SKM-1 treated with dmso at 0.1 percent for 144 hours (cell line): Measurements from ENCODE around the gene WWP2.

Source experiments
- DNase-seq: peaks from one replicate; lab custom pipeline; 2025; ENCODE audit not compliant: unreplicated experiment; lab: John Stamatoyannopoulos, UW

The WWP2 gene

DNA sequence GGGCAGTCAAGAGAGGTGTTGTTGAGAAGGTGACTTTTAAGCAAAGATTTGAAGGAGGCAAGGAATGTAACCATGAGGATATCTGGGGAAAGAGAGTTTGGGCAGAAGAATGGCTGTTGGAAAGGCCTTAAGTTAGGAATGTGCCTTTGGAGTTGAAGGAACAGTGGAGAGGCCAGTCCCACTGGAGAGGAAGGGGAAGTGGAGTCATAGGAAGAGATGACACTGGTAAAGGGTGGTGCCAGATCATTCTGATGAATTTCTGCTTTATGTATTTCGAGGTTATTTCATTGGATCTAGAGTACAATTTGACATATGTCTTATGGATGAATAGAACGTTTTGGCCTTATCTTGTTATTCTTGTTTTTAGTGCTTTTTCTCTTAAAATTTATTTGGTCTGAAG, 93.5 kb downstream of the WWP2 start:
- DNase-seq: no peak

DNA sequence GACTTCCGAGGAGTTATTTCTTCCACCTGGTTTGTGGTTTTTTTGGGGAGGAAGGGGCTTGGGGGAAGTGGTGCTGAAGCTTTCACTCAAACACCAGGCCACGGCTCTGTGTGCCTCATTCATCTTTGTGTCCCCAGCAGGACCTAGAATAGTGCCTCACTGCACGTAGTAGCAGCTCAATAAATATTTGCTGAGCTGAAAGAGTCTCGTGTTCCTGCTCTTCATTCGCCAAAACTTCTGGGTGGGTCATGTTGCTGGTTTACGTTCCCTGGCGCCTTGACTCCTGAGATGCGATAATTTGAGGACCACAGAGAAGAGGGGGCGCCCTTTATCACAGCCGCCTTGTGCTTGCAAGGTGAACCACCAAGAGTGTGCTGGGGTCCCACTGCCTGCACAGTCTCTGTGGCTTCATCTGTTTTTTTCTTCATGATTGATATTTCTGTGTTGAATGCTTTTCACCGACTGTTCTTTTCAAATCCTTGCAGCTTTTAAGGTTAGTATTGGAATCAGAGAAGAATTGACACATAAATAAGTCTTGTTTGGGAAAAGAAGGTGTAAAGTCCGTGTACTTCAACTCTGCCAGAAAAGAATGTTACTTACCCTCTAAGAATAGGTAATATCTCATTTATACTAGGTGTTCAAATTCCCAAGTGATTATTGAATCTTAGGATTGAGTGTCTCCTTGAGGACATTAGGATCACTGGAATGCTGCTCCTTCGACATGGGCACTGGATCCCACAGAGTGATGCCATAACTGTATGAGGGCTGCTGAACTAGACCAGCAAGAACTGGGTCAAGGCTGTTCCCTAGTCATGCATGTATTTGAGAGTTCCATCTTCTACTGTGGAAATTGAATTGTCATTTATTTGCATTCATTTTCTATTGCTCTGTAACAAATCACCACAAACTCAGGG, 96.3 kb downstream of the WWP2 start:
- DNase-seq: no peak

DNA sequence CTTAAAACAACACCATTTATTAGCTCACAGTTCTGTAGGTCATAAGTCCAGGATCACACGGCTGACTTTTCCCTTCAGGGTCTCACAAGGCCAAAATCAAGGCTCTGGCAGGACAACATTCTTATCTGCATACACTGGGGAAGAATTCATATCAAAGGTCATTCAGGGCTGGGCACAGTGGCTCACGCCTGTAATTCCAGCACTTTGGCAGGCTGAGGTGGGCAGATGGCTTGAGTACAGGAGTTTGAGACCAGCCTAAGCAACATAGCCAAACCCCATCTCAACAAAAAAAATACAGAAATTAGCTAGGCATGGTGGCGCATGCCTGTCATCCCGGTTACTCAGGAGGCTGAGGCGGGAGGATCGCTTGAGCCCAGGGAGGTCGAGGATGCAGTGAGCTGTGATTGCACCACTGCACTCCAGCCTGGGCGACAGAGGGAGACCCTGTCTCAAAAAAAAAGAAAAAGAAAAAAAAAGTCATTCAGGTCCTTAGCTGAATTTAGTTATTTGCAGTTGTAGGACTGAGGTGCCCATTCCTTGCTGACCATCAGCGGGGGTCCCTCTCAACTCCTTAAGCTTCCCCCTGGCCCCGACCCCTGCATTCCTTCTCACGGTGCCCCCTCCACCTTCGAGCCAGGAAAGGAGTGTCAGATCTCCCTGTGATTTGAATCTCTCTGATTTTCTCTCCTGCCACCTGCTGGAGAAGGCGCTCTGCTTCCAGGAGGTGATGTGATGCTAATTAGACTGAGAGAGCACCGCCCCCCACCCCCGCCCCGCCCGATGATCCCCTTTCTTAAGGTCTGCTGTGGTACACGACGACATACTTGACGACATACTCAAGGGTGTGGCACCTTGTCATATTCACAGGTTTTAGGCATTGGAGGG, 97.2 kb downstream of the WWP2 start:
- DNase-seq: no peak

DNA sequence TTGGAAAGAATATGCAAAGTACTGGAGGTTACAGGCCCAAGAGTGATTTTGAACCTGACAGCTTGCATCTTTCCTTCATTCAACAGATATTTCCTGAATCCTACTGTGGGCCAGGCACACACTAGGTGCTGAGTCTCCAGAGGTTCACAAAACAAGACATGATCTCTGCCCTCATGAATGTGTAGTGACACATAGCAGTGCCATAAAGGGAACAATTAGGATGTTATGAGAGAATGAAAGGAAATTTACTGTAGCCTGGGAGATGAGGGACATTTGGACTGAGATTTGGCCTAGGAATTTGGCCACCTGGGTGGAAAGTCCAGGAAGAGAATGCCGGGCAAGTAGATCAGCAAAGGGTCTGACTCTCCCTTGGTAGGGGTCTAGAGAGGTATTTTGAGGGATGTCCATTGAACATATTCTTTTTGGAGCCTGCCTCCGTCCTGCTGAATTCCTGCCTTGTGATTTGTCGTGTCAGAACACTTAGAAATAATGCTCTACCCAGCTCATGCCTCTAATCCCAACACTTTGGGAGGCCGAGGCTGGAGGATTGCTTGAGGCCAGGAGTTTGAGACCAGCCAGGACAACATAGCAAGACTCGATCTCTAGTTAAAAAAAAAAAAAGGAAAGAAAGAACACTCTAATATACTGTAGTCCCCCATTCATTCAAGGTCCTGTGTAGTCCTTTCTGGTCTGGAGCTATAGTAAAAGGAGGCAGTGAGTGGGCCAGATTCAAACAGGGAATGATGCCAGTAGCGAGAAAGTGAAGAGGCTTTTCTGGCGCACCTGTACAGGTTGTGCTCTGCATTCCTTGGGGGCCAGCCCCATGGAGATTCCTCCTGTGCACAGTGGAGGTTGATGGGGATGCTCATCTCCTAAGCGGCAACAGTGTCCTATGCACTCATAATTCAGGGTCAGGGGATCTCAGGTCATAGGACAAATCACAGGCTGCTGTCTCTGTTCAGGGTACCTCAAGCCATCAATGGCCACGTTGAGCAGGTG, 98.4 kb downstream of the WWP2 start:
- no peak for DNase-seq

DNA sequence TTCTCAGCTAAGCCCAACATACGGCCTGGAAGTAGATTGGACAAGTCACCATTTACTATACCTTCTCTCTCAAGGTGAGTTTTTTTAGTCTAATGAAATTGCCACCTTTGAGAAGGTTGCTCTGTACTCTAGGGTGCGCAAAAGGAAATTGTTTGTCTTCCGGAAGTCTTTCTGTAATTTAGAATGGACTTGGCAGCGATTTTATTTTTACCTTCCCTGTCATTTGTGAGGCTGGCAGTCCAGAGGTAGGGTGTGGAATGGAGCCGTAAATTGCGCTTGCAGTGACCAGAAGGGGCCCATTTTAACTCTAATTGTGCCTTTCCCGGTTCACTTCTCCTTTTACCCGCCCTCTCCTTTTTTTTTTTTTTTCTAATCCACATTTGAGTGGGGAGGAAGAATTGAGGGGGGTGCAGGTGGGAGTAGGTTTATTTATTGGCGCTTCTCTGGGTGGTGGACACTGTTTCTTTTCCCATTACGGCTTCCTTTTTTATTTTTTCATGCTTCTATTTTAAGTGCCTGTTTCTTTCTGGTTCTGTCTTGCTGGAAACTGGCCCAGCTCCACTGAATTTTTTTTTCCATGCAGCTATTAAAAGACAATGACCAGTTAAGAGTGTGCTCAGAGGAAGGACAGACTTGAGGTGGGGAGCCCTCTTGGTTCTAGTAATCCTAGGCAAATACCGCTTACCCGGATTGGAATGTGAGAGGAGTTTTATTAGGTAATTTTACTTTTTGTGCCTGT, 99.3 kb downstream of the WWP2 start:
- DNase-seq: no peak

DNA sequence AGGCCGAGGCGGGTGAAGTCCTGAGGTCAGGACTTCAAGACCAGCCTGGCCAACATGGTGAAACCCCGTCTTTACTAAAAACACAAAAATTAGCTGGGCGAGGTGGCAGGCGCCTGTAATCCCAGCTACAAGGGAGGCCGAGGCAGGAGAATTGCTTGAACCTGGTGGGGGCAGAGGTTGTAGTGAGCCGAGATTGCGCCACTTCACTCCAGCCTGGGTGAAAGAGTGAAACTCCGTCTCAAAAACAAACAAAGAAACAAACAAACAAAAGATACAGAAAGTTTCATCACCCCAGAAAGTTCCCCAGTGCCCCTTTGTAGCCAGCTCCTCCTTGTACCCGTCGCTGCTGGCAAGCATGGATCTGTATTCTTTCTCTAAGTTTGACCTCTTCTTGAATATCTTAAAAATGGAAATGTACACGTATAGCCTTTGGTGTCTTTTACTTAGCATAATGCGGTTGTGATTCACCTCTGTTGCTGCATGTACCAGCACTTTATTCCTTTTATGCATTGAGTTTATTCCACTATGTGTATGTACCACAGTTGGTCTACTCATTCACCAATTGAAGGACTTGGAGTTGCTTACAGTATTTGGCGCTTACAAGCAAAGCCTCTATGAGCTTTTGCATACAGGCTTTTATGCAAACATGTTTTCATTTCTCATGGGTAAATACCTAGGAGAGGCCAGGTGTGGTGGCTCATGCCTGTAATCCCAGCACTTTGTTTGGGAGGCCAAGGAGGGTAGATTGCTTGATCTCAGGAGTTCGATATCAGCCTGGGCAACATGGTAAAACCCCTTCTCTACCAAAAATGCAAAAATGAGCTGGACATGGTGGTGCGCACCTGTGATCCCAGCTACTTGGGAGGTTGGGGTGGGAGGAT, 101.5 kb downstream of the WWP2 start:
- no peak for DNase-seq

- DNase-seq: no peak
Observed at GRCh38 chr16:69865701-69866100, 103.6 kb downstream of the WWP2 start.

- DNase-seq: no peak
Observed at GRCh38 chr16:69867784-69868560, 105.8 kb downstream of the WWP2 start.

DNA sequence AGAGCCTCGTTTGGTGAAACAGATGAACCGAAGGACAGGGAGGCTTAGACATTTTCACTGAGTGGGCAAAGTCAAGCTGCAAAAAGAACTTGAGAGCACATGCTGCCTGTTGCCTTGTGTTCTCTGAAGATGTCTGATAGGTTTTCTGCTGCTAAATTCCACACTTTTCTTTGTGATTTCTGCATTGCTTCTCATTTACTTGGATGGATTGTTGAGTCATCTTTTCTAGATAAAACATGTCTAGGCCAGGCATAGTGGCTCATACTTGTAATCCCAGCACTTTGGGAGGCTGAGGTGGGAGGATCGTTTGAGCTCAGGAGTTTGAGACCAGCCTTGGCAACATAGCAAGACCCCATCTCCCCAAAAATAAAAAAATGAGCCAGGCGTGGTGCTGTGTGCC, 108.6 kb downstream of the WWP2 start:
- DNase-seq: no peak

DNA sequence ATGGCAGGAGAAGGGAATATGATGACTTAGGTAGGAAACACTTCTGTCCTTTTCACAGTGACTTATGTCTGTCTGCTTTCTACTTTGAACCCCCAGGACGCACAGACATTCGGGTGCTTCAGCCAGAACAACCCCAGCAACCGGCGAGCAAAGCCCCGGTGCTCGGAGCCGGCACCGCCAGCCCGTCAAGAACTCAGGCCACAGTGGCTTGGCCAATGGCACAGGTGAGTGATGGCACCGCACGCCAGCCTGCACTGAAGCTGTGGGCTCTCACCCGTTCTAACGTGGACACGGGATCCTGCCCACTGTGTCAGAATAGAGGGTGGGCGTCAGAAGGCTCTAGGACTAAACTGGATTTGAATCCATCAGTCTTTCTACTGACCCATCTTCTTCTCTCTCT, 109.6 kb downstream of the WWP2 start:
- DNase-seq: no peak

- DNase-seq: no peak
Observed at GRCh38 chr16:69872888-69873287, 110.8 kb downstream of the WWP2 start.

DNA sequence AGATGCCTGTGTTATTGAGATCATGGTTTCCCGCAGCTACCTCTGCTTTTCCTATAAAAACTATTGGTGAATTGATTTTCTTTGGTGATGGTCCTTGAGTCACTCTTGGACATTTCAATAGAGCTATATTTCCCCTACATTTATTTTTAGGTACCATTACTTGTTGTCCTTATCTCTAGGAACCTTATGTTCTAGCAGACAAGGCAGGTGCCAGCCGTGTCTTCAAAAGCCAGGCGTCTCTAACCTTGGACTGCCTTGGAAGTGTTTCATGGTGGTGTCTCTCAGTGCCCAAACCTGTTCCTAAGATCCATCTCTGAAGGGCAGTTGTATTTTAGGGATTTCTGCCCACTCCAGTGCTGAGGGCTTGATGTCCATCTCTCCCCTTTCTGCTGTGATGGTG, 111.7 kb downstream of the WWP2 start:
- no peak for DNase-seq

- DNase-seq: no peak
Observed at GRCh38 chr16:69874271-69874670, 112.1 kb downstream of the WWP2 start.

DNA sequence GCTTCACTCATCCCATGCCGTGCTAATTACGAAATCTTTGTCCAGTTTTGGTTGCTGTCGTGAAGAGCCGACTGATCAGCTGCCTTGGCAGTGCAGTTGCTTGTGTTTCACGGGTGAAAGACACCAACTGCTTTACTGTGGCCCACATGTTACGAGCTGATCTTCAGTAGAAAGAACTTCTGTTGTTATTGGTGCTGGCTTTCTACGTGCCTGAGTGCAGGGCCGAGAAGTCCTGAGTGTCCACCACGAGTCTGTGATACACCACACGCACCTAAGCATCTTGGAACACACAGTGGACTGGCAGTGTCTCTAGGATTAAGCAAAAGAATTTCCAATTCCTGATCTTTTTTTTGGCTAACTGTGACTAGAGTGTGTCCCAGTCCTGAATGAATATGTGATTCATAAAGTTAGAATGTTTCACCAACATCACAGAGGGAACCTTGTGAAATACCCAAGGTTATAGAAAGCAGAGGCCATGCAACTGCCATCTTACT, 118.6 kb downstream of the WWP2 start:
- DNase-seq: no peak

DNA sequence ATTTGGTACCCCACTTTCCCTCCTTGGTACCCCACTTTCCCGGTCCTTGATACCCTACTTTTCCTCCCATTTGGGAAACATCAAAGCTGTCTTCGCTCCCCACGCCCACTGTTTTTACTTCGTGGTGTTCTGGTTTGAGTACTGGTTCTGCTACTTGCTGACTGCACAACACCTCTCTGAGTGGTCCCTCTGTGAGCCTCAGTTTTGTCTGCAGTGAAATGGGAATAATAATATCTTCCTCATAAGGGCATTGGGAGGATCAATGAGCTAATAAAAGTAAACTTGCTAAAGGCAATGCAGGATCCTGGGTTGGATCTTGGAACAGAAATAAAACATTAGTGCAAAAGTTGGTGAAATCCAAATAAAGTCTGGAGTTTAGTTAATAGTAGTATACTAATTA, 119.0 kb downstream of the WWP2 start:
- DNase-seq: no peak

DNA sequence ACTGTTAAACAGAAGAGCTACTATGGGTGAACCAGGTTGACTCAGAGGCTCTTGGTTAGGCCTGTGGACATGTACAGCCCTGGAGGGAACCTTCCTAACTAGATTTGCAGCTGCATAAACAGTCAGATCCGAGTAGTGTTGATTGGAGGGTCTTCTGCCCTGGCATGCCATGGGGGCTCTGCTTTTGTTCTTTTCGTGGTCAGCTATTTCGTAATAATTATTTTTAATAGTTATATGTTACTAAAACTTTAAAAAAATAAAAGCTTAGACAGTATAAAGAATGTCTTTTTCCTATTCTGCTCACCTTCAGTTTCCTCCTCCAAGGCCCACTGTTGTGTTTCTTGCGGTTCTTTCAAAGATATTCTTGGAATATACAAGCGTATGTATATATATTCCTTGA, 121.6 kb downstream of the WWP2 start:
- DNase-seq: no peak

- no peak for DNase-seq
Observed at GRCh38 chr16:69885722-69886121, 123.6 kb downstream of the WWP2 start.

DNA sequence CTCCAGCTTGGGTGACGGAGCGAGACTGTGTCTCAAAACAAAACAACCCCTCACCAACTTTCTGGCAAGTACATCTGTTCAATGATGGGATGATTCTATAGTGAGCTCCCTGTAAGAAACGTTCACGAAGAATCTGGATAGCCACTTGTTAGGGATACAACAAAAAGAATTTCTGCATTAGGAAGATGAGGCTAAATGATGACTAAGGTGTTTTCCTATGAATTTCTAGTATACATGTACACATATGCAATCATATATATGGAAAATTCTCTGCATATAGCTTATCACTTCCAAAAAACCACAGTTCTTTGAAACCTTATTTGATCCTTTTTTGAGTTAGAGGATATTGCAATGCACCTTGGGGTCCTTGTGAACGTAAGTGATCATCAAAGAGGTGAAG, 124.6 kb downstream of the WWP2 start:
- no peak for DNase-seq
